HG03354 (cell line): ENCODE measurements around the gene SLC24A5.
A peak's percentile ranks its signal among the peaks of the same experiment; 100 is the strongest.

Experiments
- ATAC-seq: cut with Tn5 transposase; IDR thresholded peaks from one replicate; pipeline ENCODE4 v1.9.1; 2021; ENCODE audit warnings: mild to moderate bottlenecking; ENCODE audit not compliant: unreplicated experiment, poor library complexity, severe bottlenecking

The SLC24A5 gene

DNA sequence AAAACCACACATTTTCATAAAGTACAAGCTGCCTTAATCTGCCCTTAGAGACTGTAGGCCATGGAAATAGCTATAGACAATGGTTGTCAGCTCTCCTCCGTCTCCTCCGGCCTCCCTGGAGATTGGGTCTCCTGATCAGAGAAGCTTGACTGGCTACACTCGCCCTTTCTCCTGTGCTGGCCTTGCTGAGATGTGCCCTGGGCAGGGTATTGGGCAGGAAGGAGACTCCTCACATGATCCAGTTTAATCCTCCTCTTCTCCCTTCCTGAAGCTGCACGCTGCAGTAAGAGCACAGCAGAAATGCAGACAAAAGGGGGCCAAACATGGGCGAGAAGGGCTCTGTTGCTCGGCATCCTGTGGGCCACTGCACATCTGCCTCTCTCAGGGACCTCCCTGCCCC lies at the start of gene SLC24A5:
TSS of gene SLC24A5 (plus strand) at position 246 of the 400 bp plus-strand sequence. CDS start at position 301, 55 bp downstream.
- no peak for ATAC-seq

DNA sequence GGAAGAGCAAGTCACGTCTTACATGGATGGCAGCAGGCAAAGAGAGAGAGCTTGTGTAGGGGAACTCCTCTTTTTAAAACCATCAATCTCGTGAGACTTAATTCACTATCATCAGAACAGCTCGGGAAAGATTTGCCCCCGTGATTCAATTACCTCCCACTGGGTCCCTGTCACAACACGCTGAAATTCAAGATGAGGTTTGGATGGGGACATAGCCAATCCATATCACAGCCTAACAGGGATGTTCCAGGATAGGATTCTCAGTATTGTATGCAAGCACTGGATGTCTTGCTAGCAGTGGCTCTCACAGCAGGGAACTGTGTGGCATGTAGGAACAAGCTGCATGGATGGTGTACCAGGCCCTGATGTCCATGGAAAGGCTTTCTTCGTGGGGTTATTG lies 47.8 kb upstream of the SLC24A5 start:
- ATAC-seq, result no peak

DNA sequence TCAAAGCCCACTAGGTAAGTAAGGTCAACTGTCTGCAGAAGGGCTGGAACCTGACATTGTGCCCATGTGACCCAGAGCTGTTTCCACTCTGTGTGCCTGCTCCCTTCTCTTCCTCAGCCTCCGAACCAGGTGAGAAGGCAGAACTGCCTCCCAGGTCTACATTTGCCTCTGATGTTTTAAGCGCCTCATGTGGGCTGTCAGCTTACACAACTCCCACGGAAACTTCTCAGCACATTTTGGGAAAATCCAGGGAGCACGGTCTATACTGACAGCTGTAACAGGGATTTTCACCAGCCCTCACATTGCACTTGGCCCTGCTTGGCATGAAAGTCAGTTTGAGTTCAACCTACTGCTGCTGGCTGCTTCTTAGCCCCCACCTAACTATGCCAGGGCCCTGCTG lies 46.9 kb upstream of the SLC24A5 start:
- no peak for ATAC-seq

DNA sequence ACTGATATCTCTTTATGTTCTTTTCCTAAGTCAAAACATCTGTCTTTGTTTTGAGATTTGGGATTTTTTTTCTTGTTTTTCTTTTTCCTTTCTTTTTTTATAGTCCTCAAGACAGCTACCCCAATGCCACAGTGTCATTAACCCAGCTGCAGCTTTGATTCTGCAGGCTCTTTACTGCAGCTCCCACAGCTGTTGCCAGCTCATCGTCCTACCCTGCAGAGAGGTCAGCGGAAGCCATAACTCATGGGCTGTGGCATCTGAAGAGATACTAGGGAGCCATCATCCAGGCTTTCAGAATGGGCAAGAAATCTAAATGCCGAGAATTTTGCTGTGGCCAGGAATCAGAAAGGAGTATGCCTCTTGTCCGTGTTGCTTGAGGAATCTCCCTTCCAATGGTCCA lies 44.3 kb upstream of the SLC24A5 start:
- no peak for ATAC-seq

DNA sequence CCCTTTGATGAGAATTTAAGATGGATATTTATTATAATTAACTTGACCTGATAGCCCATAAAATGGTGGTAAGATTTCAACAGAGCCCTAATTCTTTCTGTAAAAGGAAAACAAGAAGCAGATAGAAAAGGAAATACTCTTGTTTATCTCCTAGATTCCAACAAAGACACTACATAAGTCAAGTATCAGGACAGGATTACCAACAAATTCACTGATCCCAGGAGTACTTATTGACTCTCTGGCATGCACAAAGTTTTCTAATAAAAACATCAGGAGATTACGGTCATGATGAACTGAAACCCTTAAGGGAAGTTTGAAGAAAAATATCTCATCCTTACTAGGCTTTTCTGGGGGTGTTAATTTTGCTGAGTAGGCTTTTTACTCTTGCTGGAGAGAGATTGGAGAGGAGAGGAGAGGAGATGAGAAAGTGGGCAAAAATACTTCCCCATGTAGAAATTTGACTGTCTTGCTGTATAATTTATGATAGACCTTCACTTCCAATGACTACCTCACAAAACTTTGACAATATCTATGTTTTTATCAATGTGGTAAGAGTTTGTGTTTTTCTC lies 43.1 kb upstream of the SLC24A5 start:
- no peak for ATAC-seq

DNA sequence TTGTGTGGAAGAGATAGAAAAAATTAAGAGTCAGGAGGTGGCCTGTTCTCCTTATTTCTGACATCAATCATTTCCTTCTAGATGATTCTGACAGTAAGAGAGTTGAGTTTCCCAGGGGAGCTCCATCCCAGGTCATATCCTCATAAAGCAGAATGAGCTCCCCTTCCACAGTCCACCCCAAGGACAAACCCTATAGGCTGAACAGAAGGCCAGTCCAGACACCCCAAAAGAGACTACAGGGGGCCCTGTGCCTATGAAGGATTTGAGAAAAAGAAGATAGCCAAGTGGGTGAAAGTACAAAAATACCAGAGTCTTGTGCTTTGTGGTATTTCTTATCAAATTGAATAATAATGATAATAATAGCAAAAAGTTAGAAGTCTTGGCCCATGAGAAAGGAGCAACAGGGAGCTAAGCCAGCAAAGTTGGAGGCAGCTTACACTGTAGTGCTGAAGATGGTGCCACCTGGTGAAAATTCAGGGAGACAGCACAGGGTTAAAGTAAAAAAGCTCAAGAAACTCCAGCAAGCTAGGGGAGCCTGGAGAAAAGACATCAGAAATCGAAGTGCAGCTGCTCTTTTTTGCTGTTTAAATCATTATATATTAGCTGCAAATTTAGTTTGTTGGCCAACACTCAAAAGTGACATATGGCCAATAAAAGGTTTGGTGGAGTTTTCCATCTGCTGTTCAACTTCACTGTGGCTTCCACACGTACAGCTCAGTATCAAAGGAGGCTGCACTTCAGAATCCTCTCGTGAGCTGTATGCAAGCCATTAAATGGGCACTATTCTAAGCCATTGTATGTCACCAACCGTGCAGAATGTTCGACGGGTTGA lies 35.8 kb upstream of the SLC24A5 start:
- ATAC-seq, result peak; percentile 55

DNA sequence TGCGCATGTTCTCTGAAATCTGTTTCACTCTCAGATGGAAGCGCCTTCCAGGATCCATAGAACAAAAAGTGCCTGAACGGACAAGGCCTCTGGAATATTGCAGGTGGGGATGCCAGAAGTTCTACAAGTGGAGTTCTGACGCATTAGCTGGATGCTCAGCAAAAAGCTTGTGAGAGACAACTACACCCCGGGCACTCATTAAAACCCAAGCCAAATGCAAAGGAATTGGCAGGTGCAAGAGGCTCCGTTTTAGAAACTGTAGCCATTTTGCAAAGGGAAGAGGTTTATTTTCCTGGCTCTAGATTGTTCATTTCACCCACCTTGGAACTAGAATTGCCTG lies 35.2 kb upstream of the SLC24A5 start:
- ATAC-seq, result no peak

DNA sequence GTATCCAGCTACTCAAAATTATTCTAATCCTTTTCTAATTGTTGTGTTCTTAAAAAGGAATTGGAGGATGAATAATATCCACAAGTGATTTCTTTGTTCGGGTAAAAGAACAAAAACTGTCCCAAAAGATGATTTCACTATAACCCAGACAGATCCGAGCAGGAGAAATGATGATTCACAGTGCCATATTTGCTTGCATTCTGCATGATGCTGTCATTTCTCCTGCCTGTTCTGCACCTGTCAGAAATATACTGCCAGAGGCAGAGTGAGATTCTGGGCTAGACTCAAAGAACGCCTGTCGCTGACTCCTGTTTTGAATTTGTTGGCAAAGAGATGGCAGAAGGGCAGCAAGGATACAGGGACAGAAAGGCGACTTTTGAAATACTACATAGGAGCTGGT lies 34.7 kb upstream of the SLC24A5 start:
- no peak for ATAC-seq

DNA sequence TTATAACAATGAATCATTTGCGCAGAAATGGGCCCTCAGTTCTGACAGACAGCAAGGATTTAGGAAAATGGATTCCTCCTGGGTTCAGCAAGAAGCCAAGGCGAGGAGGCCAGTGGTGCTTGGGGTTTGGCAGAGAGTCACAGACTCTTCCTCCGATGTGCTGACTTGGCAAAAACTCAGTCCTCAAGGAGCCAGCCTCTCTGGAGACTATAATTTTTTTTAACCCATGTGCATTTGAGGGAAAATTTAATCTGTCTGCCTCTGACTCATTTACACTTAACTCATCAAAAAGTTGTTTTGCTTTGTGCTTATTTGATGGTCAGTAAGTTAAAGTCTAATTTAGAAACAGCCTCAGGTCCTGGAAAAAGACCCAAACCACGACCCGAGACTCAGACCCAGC lies 34.2 kb upstream of the SLC24A5 start:
- no peak for ATAC-seq

DNA sequence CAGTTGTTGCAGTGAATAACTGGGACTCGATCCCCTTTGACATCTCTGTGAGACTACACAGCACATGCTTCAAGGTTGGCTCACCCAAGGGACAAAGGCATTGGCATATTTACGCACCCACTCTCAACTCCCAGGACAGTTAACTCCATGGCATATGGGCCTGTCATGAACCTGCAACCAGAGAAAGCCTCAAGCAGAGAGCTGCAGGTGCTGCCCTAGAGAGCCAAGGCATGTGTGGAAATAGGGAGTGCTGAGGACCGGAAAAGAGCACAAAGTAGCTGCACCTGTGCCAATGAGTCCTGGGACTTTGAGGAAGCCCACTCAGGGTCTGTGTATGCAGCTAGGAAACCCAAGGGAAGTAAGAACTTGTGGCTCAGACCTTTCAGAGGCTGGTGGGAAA lies 32.9 kb upstream of the SLC24A5 start:
- ATAC-seq, result no peak

DNA sequence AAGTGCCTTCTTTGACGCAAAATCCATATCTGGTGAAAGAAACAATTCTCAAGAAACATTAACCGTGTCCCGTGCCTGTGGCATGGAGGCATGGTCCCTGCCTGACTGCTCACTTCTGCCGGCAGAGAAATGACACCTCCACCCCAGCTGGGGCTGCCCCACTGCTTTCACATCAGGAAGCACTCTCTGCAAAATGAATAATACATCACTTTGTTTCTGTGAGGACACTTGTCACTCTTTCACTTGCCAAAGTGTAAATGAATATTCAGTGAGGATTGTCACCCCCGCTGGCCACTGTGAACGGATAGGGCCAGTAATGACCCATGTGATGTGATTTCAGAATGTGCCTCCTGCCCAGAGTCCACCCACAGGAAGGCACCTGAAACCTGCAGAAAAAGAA lies 31.1 kb upstream of the SLC24A5 start:
- no peak for ATAC-seq

DNA sequence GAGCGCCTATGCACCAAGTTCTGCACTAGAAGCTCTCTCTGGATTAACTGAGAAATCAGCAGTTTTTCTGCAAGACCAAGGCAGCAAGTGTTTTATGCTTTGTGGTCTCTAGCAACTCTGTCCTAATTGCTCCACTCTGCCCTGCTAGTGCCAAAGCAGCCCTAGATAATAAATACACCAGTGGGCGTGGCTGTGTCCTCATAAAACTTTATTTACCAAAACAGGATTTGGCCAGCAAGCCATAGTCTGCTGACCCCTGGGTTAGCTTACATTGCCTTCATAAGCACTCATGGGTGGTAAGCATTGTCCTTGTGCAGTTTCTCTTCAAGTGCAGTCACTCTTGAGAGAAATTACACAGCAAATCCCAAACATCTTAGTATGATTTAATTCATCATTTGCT lies 30.7 kb upstream of the SLC24A5 start:
- ATAC-seq, result no peak

DNA sequence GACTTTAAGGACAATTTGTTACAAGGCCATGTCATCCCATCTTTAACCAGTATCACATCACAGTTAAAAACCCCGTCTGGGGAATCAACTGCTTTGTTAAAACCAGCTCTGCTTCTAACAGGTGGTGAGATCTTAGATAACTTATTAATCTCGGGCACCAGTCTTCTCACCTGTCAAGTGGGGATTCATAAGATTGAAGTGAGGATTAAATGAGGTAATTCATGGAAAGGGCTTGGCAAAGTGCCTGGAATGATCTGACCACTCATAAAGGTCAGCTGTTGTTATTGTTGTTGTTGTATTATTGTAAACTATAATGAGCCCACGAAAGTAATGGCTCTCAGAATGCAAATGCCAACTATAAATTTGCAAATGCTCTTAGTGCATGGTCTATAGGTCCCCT lies 30.1 kb upstream of the SLC24A5 start:
- no peak for ATAC-seq

DNA sequence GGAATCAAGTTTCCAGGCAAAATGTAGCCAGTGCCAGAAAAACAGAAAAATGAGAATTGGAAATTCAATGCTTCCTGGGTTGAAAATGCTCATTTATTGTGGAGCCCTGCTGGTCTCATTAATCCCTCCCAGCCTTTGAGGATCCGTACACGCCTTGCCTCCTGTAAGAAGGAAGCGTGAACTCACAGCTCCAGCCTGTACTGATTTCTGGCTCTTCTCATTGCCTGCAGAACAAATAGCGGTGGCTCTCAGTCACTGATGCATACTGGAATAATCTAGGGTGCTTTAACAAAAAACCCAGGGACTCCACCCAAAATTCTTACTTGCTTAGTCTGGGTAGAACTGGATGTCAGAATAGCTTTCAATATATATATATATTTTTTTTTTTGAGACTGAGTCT lies 29.3 kb upstream of the SLC24A5 start:
- no peak for ATAC-seq

DNA sequence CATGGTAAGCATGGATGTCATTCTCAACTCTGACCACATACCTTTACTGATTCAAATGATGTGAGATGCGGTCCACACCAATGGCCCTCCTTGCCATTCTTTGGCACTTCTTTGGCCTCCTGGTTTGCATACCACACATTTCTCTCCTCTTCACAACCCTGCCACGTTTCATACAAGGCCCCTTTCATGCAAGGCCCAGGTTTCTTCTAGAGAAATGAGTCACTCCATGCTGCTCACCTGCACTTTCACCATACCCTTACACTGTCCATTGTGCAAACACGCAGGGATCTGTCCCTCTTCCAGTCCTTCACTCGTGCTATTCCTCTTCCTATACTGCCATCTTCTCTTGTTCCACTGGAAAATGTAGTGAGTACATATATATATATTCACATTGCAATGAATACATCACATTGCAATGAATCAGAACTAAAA lies 24.4 kb upstream of the SLC24A5 start:
- peak; percentile 71 for ATAC-seq

DNA sequence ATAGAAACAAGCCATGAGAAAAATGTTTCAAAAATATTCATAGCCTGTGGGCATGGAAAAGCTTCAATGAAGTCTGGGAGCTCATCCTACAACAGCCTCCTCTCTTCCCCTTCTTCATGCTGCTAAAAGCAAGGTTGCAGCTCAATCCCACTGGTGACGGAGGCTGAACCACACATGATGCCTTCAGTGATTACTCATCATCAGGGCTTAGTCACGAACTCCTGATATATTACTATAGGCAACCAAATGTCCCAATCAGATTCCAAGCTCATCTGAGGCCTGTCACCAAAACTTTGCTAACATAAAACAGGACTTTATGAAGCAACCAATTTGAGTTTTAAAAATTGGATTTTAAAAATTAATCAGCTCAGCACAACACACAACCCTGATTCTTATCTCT lies 24.0 kb upstream of the SLC24A5 start:
- no peak for ATAC-seq

DNA sequence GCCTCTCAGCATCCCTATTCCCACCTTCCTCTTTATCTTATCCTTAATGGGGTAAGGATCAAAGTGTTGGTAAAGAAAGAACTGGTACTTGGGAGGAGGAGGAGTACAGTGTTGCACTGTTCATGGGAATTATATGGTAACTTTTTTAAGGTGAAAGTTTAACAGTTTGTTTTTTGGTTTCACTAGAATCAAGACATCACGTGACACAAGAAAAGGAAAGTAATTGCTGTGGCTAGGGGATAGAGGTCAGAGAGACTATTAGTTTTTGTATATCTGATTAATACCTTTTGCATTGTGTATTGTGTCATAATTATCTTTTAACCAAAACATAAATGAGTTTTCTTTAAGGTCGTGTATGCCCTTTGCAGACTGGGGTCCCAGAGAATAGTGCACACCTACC lies 23.5 kb upstream of the SLC24A5 start:
- no peak for ATAC-seq

DNA sequence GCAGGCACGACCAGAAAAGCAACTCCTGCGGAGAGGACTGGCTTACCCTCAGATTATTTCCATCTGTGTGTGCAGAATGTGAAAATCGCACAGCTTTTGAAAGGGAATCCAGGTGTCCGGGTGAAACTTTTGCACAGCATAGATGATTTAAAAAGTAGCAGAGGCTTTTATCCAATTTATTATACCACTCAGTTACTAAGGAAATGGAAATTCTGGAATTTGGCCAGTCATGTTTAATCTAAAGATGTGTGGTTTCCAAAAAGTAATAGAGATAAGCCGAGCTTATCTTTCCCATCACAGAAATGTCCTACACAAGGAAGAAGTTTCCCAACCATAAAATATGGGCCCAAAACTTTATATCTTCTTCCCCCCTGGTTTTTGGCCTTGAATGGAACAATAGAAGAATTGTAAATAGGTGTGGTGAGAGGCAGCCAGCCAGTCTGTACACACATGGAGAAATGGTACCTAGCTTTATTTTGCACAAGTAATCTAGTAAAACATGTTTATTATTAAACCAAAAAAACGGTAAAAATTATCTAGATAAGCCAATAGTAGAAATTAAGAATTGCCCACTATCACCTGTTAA lies 19.3 kb upstream of the SLC24A5 start:
- no peak for ATAC-seq

DNA sequence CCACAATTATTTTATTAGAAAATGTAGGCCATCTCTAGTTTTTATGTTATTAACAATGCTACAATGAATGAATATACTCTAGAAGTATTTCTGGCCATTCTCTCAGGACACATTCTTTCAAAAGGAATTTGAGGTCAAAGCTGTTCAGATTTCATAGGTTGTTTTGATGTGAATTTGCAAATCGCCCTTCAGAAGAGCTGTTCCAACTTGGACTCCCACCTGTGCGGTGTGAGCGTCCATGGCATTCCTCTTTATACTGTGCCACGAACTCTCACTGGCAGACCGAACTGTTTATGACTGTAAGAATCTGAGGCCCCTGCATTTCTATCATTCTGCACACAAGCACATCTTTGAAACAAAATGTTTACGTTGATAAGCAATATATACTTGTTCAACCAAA lies 18.6 kb upstream of the SLC24A5 start:
- no peak for ATAC-seq

DNA sequence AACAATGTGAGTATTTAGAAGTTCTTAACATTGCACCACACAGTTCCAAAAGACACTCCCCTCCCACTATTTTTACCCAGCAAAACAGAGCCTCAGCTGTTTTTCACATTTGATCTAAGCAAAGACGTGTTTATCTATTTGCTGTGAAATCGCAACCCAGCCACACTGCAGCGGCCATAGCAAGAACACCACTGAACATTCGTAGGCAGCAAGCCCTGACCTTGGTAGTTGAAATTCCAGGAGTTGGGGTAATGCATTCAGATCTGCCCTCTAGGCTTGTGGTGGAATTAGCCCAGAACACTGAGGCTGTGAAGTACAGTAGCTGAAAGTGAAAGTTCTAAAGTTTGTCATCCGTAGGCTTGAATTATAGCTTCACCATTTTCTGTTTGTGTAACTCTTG lies 17.1 kb upstream of the SLC24A5 start:
- ATAC-seq, result no peak

DNA sequence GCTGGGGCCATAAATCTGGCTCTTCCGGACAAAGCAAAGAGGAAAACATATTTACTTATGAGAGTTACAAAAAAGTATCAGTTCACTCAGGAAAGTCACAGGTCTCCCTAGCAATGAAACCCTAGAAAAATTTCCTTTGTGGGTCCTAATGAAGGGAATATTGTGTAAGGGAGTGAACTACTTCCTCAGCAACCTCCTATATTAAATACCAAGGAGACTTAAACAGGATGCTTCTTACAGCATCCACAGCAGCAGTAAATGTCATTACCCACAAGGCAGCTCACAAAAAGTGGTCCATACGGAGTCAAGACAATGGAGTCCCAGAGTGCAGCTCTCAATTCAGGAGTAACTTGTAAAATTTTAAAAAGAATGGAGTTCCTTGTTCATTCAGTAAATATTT lies 14.9 kb upstream of the SLC24A5 start:
- no peak for ATAC-seq
